MM.1S (cell line): ENCODE data around the gene FYTTD1.
A peak's percentile ranks its signal among the peaks of the same experiment; 100 is the strongest.

Experiments used
- DNase-seq: peaks from one replicate; pipeline ENCODE4 v3.0.0-alpha.2; 2015
- H2AFZ ChIP-seq: fragments of 300-600 bp; sonication (generic); 2 replicates; pipeline ENCODE4 v1.6.0; 2016; ENCODE audit warnings: antibody characterized with exemption, low read length
- H3F3A ChIP-seq: fragments of 300-600 bp; sonication (generic); 2 replicates; pipeline ENCODE4 v1.6.1; 2016; ENCODE audit warnings: mild to moderate bottlenecking, antibody characterized with exemption, low read length, moderate library complexity, mixed read lengths; ENCODE audit not compliant: insufficient read depth
- H3K27ac ChIP-seq: fragments of 300-600 bp; sonication (generic); 2 replicates; pipeline ENCODE4 v1.5.1; 2016; ENCODE audit warnings: mild to moderate bottlenecking, low read length
- H3K27me3 ChIP-seq: fragments of 300-600 bp; sonication (generic); replicated peaks from 2 replicates; pipeline ENCODE4 v1.6.0; 2016; ENCODE audit warnings: low read length; ENCODE audit not compliant: insufficient read depth
- H3K36me3 ChIP-seq: fragments of 300-600 bp; sonication (generic); replicated peaks from 2 replicates; pipeline ENCODE4 v1.6.1; 2016; ENCODE audit warnings: mild to moderate bottlenecking, low read length, mixed read lengths; ENCODE audit not compliant: insufficient read depth
- H3K4me1 ChIP-seq: fragments of 300-600 bp; sonication (generic); 2 replicates; pipeline ENCODE4 v1.6.1; 2016; ENCODE audit warnings: low read length, mixed read lengths
- H3K4me2 ChIP-seq: fragments of 300-600 bp; sonication (generic); 2 replicates; pipeline ENCODE4 v1.6.0; 2016; ENCODE audit warnings: low read depth, low read length
- H3K4me3 ChIP-seq: fragments of 300-600 bp; sonication (generic); 2 replicates; pipeline ENCODE4 v1.5.1; 2016; ENCODE audit warnings: low read length, mixed read lengths
- H3K79me2 ChIP-seq: fragments of 300-600 bp; sonication (generic); 2 replicates; pipeline ENCODE4 v1.6.1; 2016; ENCODE audit warnings: mixed run types, low read length, mixed read lengths
- H3K9ac ChIP-seq: fragments of 300-600 bp; sonication (generic); 2 replicates; pipeline ENCODE4 v1.6.1; 2016; ENCODE audit warnings: low read length, mixed read lengths
- H3K9me2 ChIP-seq: fragments of 300-600 bp; sonication (generic); replicated peaks from 2 replicates; pipeline ENCODE4 v1.6.1; 2016; ENCODE audit warnings: mild to moderate bottlenecking, low read length, mixed read lengths; ENCODE audit not compliant: insufficient read depth
- H3K9me3 ChIP-seq: fragments of 300-600 bp; sonication (generic); replicated peaks from 2 replicates; pipeline ENCODE4 v1.6.1; 2016; ENCODE audit warnings: mild to moderate bottlenecking, low read length, mixed read lengths; ENCODE audit not compliant: insufficient read depth
- H4K20me1 ChIP-seq: fragments of 300-600 bp; sonication (generic); 2 replicates; pipeline ENCODE4 v1.6.1; 2016; ENCODE audit warnings: mild to moderate bottlenecking, low read length, moderate library complexity, mixed read lengths; ENCODE audit not compliant: insufficient read depth
- EZH2 ChIP-seq: fragments of 300-600 bp; sonication (generic); optimal IDR thresholded peaks from 2 replicates; pipeline ENCODE3; 2017; ENCODE audit warnings: low read depth, mild to moderate bottlenecking, antibody characterized with exemption, low read length, mixed read lengths
- EZH2phosphoT487 ChIP-seq: fragments of 300-600 bp; sonication (generic); IDR thresholded peaks from 2 replicates; pipeline ENCODE4 v1.6.1; 2018; ENCODE audit warnings: antibody characterized with exemption, low read length
- TF ChIP-seq, protein P1 (sequence below): fragments of 300-600 bp; sonication (generic); IDR thresholded peaks from 2 replicates; pipeline ENCODE4 v1.5.1; 2016; ENCODE audit warnings: antibody characterized with exemption, low read length, mixed read lengths

The FYTTD1 gene

DNA sequence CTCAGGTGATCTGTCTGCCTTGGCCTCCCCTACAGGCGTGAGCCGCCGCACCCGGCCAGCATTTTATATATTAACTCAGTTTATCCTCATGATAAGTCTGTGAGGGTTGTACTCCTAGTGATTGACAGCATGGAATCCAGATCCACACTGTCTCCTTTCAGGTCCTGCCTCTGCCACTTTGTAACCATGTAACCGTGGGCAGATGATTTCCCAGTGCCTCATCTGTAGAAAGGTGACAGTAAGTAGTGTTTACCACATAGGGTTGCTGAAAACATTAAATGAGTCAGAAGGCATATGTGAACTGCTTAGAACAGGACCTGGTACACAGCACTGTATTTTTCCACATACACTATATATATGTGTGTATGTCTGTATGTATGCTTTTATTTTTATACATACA, 2.4 kb downstream of the FYTTD1 start:
- TF ChIP-seq, protein P1, sequence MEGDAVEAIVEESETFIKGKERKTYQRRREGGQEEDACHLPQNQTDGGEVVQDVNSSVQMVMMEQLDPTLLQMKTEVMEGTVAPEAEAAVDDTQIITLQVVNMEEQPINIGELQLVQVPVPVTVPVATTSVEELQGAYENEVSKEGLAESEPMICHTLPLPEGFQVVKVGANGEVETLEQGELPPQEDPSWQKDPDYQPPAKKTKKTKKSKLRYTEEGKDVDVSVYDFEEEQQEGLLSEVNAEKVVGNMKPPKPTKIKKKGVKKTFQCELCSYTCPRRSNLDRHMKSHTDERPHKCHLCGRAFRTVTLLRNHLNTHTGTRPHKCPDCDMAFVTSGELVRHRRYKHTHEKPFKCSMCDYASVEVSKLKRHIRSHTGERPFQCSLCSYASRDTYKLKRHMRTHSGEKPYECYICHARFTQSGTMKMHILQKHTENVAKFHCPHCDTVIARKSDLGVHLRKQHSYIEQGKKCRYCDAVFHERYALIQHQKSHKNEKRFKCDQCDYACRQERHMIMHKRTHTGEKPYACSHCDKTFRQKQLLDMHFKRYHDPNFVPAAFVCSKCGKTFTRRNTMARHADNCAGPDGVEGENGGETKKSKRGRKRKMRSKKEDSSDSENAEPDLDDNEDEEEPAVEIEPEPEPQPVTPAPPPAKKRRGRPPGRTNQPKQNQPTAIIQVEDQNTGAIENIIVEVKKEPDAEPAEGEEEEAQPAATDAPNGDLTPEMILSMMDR: no peak
- H3K79me2 ChIP-seq: peaks cover 57% of the 10 kb centered on the region
- peak overlapping the region; percentile 88 for H3K4me2 ChIP-seq
- peaks cover 39% of the 10 kb centered on the region for H3F3A ChIP-seq
- H2AFZ ChIP-seq: no peak overlapping the region
- H3K4me1 ChIP-seq: peaks cover 13% of the 10 kb centered on the region
- H3K27me3 ChIP-seq: no peaks in the 10 kb centered on the region
- no peaks in the 10 kb centered on the region for H4K20me1 ChIP-seq
- H3K9me3 ChIP-seq: no peaks in the 10 kb centered on the region
- peak overlapping the region; percentile 80; the same call in 1 of the 2 replicates for H3K4me3 ChIP-seq
- H3K36me3 ChIP-seq: no peaks in the 10 kb centered on the region
- H3K9me2 ChIP-seq: no peaks in the 10 kb centered on the region
- no peak overlapping the region for H3K27ac ChIP-seq
- DNase-seq: no peak
- H3K9ac ChIP-seq: no peak overlapping the region

DNA sequence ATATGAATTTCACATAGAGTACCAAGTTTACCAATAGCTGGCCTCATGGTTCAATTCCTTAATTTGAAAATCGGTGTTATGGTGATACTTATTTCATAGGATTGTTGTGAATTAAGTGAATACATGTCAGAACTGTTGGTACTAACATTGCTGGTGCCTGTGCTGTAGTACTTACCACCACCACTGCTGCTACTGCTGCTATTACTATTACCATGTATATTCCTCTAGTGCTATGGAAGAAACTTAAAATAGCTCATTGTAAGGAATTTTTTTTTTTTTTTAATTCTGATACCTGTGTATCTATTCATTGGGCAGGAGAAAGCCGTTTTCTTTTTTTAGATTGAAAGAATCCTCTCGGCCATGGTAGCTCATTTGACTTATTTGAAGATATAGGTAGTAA, 3.6 kb downstream of the FYTTD1 start:
- H3K4me3 ChIP-seq: no peak overlapping the region
- no peak for DNase-seq
- no peaks in the 10 kb centered on the region for H3K36me3 ChIP-seq
- H3K79me2 ChIP-seq: peaks cover 59% of the 10 kb centered on the region
- peaks cover 39% of the 10 kb centered on the region for H3F3A ChIP-seq
- peaks cover 13% of the 10 kb centered on the region for H3K4me1 ChIP-seq
- H3K27ac ChIP-seq: no peak overlapping the region
- TF ChIP-seq EZH2phosphoT487 (no peak), EZH2 (no peak)
- TF ChIP-seq, protein P1: no peak
- no peaks in the 10 kb centered on the region for H3K9me3 ChIP-seq
- no peak overlapping the region for H3K9ac ChIP-seq
- no peak overlapping the region for H2AFZ ChIP-seq
- H3K27me3 ChIP-seq: no peaks in the 10 kb centered on the region
- H3K4me2 ChIP-seq: no peak overlapping the region
- H3K9me2 ChIP-seq: no peaks in the 10 kb centered on the region
- no peaks in the 10 kb centered on the region for H4K20me1 ChIP-seq

DNA sequence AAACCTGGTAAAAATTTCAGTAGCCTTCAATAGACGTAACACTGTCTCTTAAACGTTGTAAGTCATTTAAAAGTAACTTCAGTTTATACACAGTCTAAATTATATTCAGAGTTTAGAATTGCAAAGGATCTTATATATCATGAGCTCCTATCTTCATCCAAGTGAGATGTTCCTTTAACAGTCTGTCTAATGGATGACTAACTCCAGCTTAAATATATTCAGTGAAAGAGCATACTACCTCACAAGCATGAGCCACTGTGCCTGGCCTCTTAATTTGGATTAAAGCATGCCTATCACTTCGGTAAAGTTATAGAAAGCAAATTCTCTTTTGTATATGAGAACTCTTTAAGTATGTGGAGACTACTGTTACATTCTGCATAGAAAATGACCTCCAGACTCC, 7.0 kb downstream of the FYTTD1 start:
- no peak overlapping the region for H2AFZ ChIP-seq
- peaks cover 6% of the 10 kb centered on the region for H3F3A ChIP-seq
- H3K4me1 ChIP-seq: peaks cover 5% of the 10 kb centered on the region
- peaks cover 67% of the 10 kb centered on the region for H3K79me2 ChIP-seq
- H4K20me1 ChIP-seq: no peaks in the 10 kb centered on the region
- H3K4me2 ChIP-seq: no peak overlapping the region
- TF ChIP-seq EZH2phosphoT487 (no peak), EZH2 (no peak)
- TF ChIP-seq, protein P1: no peak
- no peak overlapping the region for H3K4me3 ChIP-seq
- no peaks in the 10 kb centered on the region for H3K9me2 ChIP-seq
- no peak overlapping the region for H3K27ac ChIP-seq
- no peaks in the 10 kb centered on the region for H3K9me3 ChIP-seq
- no peak for DNase-seq
- H3K27me3 ChIP-seq: no peaks in the 10 kb centered on the region
- H3K9ac ChIP-seq: no peak overlapping the region
- no peaks in the 10 kb centered on the region for H3K36me3 ChIP-seq

DNA sequence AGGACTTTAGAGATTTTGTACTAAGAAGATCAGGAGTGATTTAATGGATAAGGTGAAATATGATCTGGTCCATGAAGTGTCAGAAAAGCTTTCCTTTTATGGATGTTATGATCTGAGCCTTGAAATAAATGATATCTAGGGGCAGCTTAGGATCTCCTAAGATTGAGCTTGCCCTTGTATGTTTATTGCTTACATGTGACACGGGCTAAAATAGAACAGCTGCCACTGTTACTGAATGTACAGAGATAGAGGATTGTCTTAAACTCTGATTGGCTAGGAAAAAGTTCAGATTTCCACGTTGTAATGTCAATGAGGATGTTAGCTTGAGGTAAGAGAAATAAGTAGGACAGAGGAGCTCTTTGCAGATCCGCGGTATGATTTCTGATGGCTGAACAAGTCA, 8.8 kb downstream of the FYTTD1 start:
- Histone ChIP-seq H3K4me2 (no peak overlapping the region), H4K20me1 (no peaks in the 10 kb centered on the region), H3F3A (no peaks in the 10 kb centered on the region), H3K36me3 (no peaks in the 10 kb centered on the region), H3K9ac (no peak overlapping the region), H3K27ac (no peak overlapping the region), H3K4me3 (no peak overlapping the region), H3K27me3 (no peaks in the 10 kb centered on the region), H2AFZ (no peak overlapping the region), H3K79me2 (peaks cover 52% of the 10 kb centered on the region), H3K9me2 (no peaks in the 10 kb centered on the region), H3K4me1 (no peaks in the 10 kb centered on the region), H3K9me3 (no peaks in the 10 kb centered on the region)
- DNase-seq: no peak
- TF ChIP-seq, protein P1: no peak
- TF ChIP-seq EZH2phosphoT487: no peak
- no peak for TF ChIP-seq EZH2
